CD4-positive, CD25-positive, alpha-beta regulatory T cell (primary cell): Measurements from ENCODE around the gene MAP2K6. TPM values are rescaled to one million over a fixed set of nuclear protein-coding genes. Genes with fewer than 3 reads are reported as not detected.

Experiments
- ATAC-seq, 2 donors: fragments of 150-1000 bp; cut with Tn5 transposase; one replicate each; pipeline ENCODE4 v1.10.0; 2021; ENCODE audit warnings: low read depth in 2 of 2, moderate number of reproducible peaks in 2 of 2, moderate library complexity in 1 of 2
- DNase-seq, 3 donors: peaks; one replicate each; pipeline versions ENCODE4 v3.0.0 to v3.0.0-alpha.2; 2012 to 2022; ENCODE audit warnings: mixed read lengths in 1 of 3
- H3K27ac ChIP-seq: one replicate; pipeline ENCODE4 v1.7.0; 2013; ENCODE audit warnings: mild to moderate bottlenecking, low read length; ENCODE audit not compliant: insufficient read depth, poor library complexity, severe bottlenecking
- H3K27me3 ChIP-seq: one replicate; pipeline ENCODE4 v1.7.0; 2013; ENCODE audit warnings: low read length; ENCODE audit not compliant: control insufficient read depth, insufficient read depth
- H3K36me3 ChIP-seq: one replicate; pipeline ENCODE4 v1.7.0; 2013; ENCODE audit warnings: mild to moderate bottlenecking, low read length, moderate library complexity; ENCODE audit not compliant: control insufficient read depth, insufficient read depth
- H3K4me1 ChIP-seq: 2 replicates; pipeline ENCODE4 v1.7.0; 2013; ENCODE audit warnings: mild to moderate bottlenecking, low read length; ENCODE audit not compliant: insufficient read depth, control insufficient read depth, poor library complexity, severe bottlenecking
- H3K4me3 ChIP-seq: one replicate; pipeline ENCODE4 v1.7.0; 2013; ENCODE audit warnings: low read depth, mild to moderate bottlenecking, low read length, moderate library complexity
- H3K9me3 ChIP-seq, 2 experiments: 1 replicate in 1 of 2; 2 replicates in 1 of 2; pipeline ENCODE4 v1.7.0; 2013; ENCODE audit warnings: low read length in 2 of 2, mild to moderate bottlenecking in 1 of 2, moderate library complexity in 1 of 2; ENCODE audit not compliant: control insufficient read depth in 2 of 2
- H3K27ac Mint-ChIP-seq, 3 donors: one replicate each; pipeline ENCODE4 v1.8.0; 2020 to 2022; ENCODE audit warnings: mild to moderate bottlenecking in 3 of 3, mixed read lengths in 3 of 3, moderate library complexity in 2 of 3
- H3K27me3 Mint-ChIP-seq: one replicate; pipeline ENCODE4 v1.8.0; 2022; ENCODE audit warnings: mild to moderate bottlenecking, mixed read lengths
- H3K36me3 Mint-ChIP-seq: one replicate; pipeline ENCODE4 v1.8.0; 2020; ENCODE audit warnings: mixed read lengths
- H3K4me1 Mint-ChIP-seq, 4 donors: one replicate each; pipeline ENCODE4 v1.8.0; 2020 to 2022; ENCODE audit warnings: mixed read lengths in 4 of 4, mild to moderate bottlenecking in 1 of 4
- H3K4me3 Mint-ChIP-seq, 4 donors: one replicate each; pipeline ENCODE4 v1.8.0; 2020 to 2022; ENCODE audit warnings: mild to moderate bottlenecking in 4 of 4, mixed read lengths in 4 of 4, moderate library complexity in 3 of 4
- H3K9me3 Mint-ChIP-seq, 7 donors: one replicate each; pipeline ENCODE4 v1.8.0; 2020 to 2022; ENCODE audit warnings: mixed read lengths in 7 of 7, mild to moderate bottlenecking in 3 of 7, moderate library complexity in 2 of 7
- polyA plus RNA-seq, 4 donors: library from polyadenylated mRNA; unstranded; fragments of 300-500 nt; fragmentation: Illumina TruSeq; gene quantifications; one replicate each; pipeline ENCODE4 v1.2.3, GENCODE V29; 2021
- total RNA-seq: library from RNA; stranded (reverse); gene quantifications from one replicate; pipeline ENCODE4 v1.2.3, GENCODE V29; 2022

The MAP2K6 gene
- total and polyA plus RNA-seq, 5 donors from 2014 or later = 10.3 to 17.3 (median 14.0) TPM

- Mint-ChIP-seq H3K4me1 (no peaks in the 10 kb centered on the region), H3K27me3 (no peaks in the 10 kb centered on the region), H3K9me3 (no peaks in the 10 kb centered on the region), H3K36me3 (no peaks in the 10 kb centered on the region), H3K4me3 (no peak overlapping the region), H3K27ac (no peak overlapping the region)
- Histone ChIP-seq H3K36me3 (no peaks in the 10 kb centered on the region), H3K27ac (no peak overlapping the region), H3K4me3 (no peak overlapping the region), H3K4me1 (no peaks in the 10 kb centered on the region), H3K9me3 (no peaks in the 10 kb centered on the region), H3K27me3 (no peaks in the 10 kb centered on the region)
- DNase-seq = no peak
- ATAC-seq = no peak
These were observed 176.2 kb downstream of the MAP2K6 start for GRCh38 chr17:69590671-69591070.

GRCh38 chr17:69592692-69593350, 178.3 kb downstream of the MAP2K6 start:
- DNase-seq = no peak
- no peak overlapping the region for H3K27ac ChIP-seq
- no peaks in the 10 kb centered on the region for H3K36me3 ChIP-seq
- no peaks in the 10 kb centered on the region for H3K9me3 ChIP-seq
- Mint-ChIP-seq H3K9me3 (no peaks in the 10 kb centered on the region), H3K4me1 (no peaks in the 10 kb centered on the region), H3K27ac (no peak overlapping the region), H3K4me3 (no peak overlapping the region), H3K27me3 (no peaks in the 10 kb centered on the region), H3K36me3 (no peaks in the 10 kb centered on the region)
- ATAC-seq = no peak
- H3K4me1 ChIP-seq = no peaks in the 10 kb centered on the region
- no peak overlapping the region for H3K4me3 ChIP-seq
- no peaks in the 10 kb centered on the region for H3K27me3 ChIP-seq

GRCh38 chr17:69593351-69593715, 178.8 kb downstream of the MAP2K6 start:
- H3K27me3 Mint-ChIP-seq = no peaks in the 10 kb centered on the region
- no peak overlapping the region for H3K27ac Mint-ChIP-seq
- no peak overlapping the region for H3K4me3 ChIP-seq

GRCh38 chr17:69593716-69594115, 179.2 kb downstream of the MAP2K6 start:
- Histone ChIP-seq H3K27ac (no peak overlapping the region), H3K4me1 (no peaks in the 10 kb centered on the region), H3K36me3 (no peaks in the 10 kb centered on the region), H3K27me3 (no peaks in the 10 kb centered on the region), H3K9me3 (no peaks in the 10 kb centered on the region), H3K4me3 (no peak overlapping the region)
- DNase-seq (no peak), ATAC-seq (no peak)
- Mint-ChIP-seq H3K4me1 (no peaks in the 10 kb centered on the region), H3K36me3 (no peaks in the 10 kb centered on the region), H3K4me3 (no peak overlapping the region), H3K27me3 (no peaks in the 10 kb centered on the region), H3K27ac (no peak overlapping the region), H3K9me3 (no peaks in the 10 kb centered on the region)

More at GRCh38 chr17:69593351-69593715, 178.8 kb downstream of the MAP2K6 start:
- no peaks in the 10 kb centered on the region for H3K4me1 ChIP-seq
- no peak overlapping the region for H3K27ac ChIP-seq
- ATAC-seq (no peak), DNase-seq (no peak)
- no peak overlapping the region for H3K4me3 Mint-ChIP-seq
- no peaks in the 10 kb centered on the region for H3K4me1 Mint-ChIP-seq
- no peaks in the 10 kb centered on the region for H3K9me3 ChIP-seq
- no peaks in the 10 kb centered on the region for H3K9me3 Mint-ChIP-seq
- H3K27me3 ChIP-seq = no peaks in the 10 kb centered on the region
- no peaks in the 10 kb centered on the region for H3K36me3 Mint-ChIP-seq
- H3K36me3 ChIP-seq = no peaks in the 10 kb centered on the region

GRCh38 chr17:69594641-69595040, 180.1 kb downstream of the MAP2K6 start:
- no peak for DNase-seq
- Histone ChIP-seq H3K4me1 (no peaks in the 10 kb centered on the region), H3K9me3 (no peaks in the 10 kb centered on the region), H3K4me3 (no peak overlapping the region), H3K27me3 (no peaks in the 10 kb centered on the region), H3K27ac (no peak overlapping the region), H3K36me3 (no peaks in the 10 kb centered on the region)
- Mint-ChIP-seq H3K4me3 (no peak overlapping the region), H3K36me3 (no peaks in the 10 kb centered on the region), H3K9me3 (no peaks in the 10 kb centered on the region), H3K27ac (no peak overlapping the region), H3K27me3 (no peaks in the 10 kb centered on the region), H3K4me1 (no peaks in the 10 kb centered on the region)
- no peak for ATAC-seq

GRCh38 chr17:69596141-69596540, 181.6 kb downstream of the MAP2K6 start:
- H3K9me3 ChIP-seq = no peaks in the 10 kb centered on the region
- H3K4me3 ChIP-seq = no peak overlapping the region
- H3K36me3 ChIP-seq = no peaks in the 10 kb centered on the region
- ATAC-seq (no peak), DNase-seq (no peak)
- H3K27me3 ChIP-seq = no peaks in the 10 kb centered on the region
- no peak overlapping the region for H3K27ac ChIP-seq
- Mint-ChIP-seq H3K27me3 (no peaks in the 10 kb centered on the region), H3K27ac (no peak overlapping the region), H3K4me3 (no peak overlapping the region), H3K36me3 (no peaks in the 10 kb centered on the region), H3K4me1 (no peaks in the 10 kb centered on the region), H3K9me3 (no peaks in the 10 kb centered on the region)
- H3K4me1 ChIP-seq = no peaks in the 10 kb centered on the region

- H3K27ac ChIP-seq = no peak overlapping the region
- H3K9me3 ChIP-seq = no peaks in the 10 kb centered on the region
- no peaks in the 10 kb centered on the region for H3K4me1 ChIP-seq
- H3K36me3 ChIP-seq = no peaks in the 10 kb centered on the region
- peaks cover 0 to 9% (median 4%) of the 10 kb centered on the region in 4 donors for H3K4me1 Mint-ChIP-seq
- H3K36me3 Mint-ChIP-seq = no peaks in the 10 kb centered on the region
- no peak overlapping the region for H3K4me3 Mint-ChIP-seq
- ATAC-seq (no peak), DNase-seq (no peak)
- H3K9me3 Mint-ChIP-seq = no peaks in the 10 kb centered on the region
- no peak overlapping the region for H3K27ac Mint-ChIP-seq
- no peaks in the 10 kb centered on the region for H3K27me3 ChIP-seq
- peaks cover 7% of the 10 kb centered on the region for H3K27me3 Mint-ChIP-seq
- H3K4me3 ChIP-seq = no peak overlapping the region
These were observed 183.6 kb downstream of the MAP2K6 start for GRCh38 chr17:69597898-69598692.

GRCh38 chr17:69602972-69603371, 188.5 kb downstream of the MAP2K6 start:
- H3K9me3 Mint-ChIP-seq = no peaks in the 10 kb centered on the region
- H3K4me3 Mint-ChIP-seq = no peak overlapping the region
- no peak overlapping the region for H3K27ac ChIP-seq
- DNase-seq = no peak
- no peaks in the 10 kb centered on the region for H3K9me3 ChIP-seq
- H3K27me3 Mint-ChIP-seq = peaks cover 12% of the 10 kb centered on the region
- no peak overlapping the region for H3K4me3 ChIP-seq
- no peaks in the 10 kb centered on the region for H3K36me3 ChIP-seq
- H3K4me1 Mint-ChIP-seq = peaks cover 0 to 9% (median 4%) of the 10 kb centered on the region in 4 donors
- no peak overlapping the region for H3K27ac Mint-ChIP-seq
- no peaks in the 10 kb centered on the region for H3K27me3 ChIP-seq
- no peaks in the 10 kb centered on the region for H3K4me1 ChIP-seq
- no peaks in the 10 kb centered on the region for H3K36me3 Mint-ChIP-seq
- ATAC-seq = no peak
